ENCODE results near the gene NQO1.

DNA sequence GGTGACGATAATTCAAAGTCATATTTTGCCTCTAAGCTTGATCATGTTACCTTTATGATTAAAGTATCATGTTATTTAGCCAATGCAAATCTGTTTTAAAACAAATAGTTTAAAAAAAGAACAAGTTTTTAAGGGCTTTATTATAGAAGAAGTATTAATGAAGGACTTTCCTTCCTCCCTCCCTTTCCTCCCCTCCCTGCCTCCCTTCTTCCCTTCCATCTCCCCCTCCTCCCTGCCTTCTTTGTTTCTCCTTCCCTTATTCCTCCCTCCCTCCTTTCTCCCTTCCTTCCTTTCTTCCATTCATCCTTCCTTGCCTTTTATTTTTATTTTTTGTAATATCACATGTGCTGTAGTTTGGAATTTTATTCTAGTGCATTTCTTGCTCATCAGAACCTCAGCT lies 26.4 kb downstream of the NQO1 start:
- TF ChIP-seq, protein P1, sequence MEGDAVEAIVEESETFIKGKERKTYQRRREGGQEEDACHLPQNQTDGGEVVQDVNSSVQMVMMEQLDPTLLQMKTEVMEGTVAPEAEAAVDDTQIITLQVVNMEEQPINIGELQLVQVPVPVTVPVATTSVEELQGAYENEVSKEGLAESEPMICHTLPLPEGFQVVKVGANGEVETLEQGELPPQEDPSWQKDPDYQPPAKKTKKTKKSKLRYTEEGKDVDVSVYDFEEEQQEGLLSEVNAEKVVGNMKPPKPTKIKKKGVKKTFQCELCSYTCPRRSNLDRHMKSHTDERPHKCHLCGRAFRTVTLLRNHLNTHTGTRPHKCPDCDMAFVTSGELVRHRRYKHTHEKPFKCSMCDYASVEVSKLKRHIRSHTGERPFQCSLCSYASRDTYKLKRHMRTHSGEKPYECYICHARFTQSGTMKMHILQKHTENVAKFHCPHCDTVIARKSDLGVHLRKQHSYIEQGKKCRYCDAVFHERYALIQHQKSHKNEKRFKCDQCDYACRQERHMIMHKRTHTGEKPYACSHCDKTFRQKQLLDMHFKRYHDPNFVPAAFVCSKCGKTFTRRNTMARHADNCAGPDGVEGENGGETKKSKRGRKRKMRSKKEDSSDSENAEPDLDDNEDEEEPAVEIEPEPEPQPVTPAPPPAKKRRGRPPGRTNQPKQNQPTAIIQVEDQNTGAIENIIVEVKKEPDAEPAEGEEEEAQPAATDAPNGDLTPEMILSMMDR (IDR thresholded peaks at IDR 0.05; ENCODE audit: insufficient read depth, low read depth, low read length): no peak
- TF ChIP-seq EZH2 (IDR thresholded peaks at IDR 0.05; ENCODE audit: insufficient read depth, low read length): no peak

All from astrocyte (in vitro differentiated cells and primary cell).